GM21390 (cell line): ENCODE results near the gene GALR3.

Source experiments
- ATAC-seq: cut with Tn5 transposase; IDR thresholded peaks from one replicate; pipeline ENCODE4 v1.9.1; 2021; ENCODE audit not compliant: unreplicated experiment

Gene GALR3

GRCh38 chr22:37865510-37865909 lies 42.3 kb downstream of the GALR3 start:
- no peak for ATAC-seq

GRCh38 chr22:37870273-37870672 lies 47.1 kb downstream of the GALR3 start:
- no peak for ATAC-seq
